Transverse colon (tissue), 4 donors: ENCODE measurements around the gene UROC1. TPM values are rescaled to one million over a fixed set of nuclear protein-coding genes. Genes with fewer than 3 reads are reported as not detected.

Experiments
- DNase-seq: peaks from one replicate; pipeline ENCODE4 v3.0.0-alpha.2; 2019
- H3K27ac ChIP-seq, 4 donors: fragments of 200-600 bp; sonication (generic); 2 replicates each; pipeline ENCODE4 v1.5.1; 2016 to 2018; ENCODE audit warnings: inconsistent platforms in 4 of 4
- H3K27me3 ChIP-seq: fragments of 200-600 bp; sonication (generic); 2 replicates; pipeline ENCODE4 v1.5.1; 2017; ENCODE audit warnings: inconsistent platforms
- H3K36me3 ChIP-seq, 4 donors: fragments of 200-600 bp; sonication (generic); 2 replicates each; pipeline ENCODE4 v1.5.1; 2017 to 2019; ENCODE audit warnings: inconsistent platforms in 4 of 4
- H3K4me1 ChIP-seq, 4 donors: fragments of 200-600 bp; sonication (generic); 2 replicates each; pipeline ENCODE4 v1.5.1; 2017 to 2020; ENCODE audit warnings: inconsistent platforms in 4 of 4
- H3K4me3 ChIP-seq, 4 donors: fragments of 200-600 bp; sonication (generic); 1 replicate in 1 of 4; 2 replicates in 3 of 4; pipeline versions ENCODE4 v1.5.1 to v1.6.1; 2017 to 2019; ENCODE audit warnings: inconsistent platforms in 4 of 4
- H3K9me3 ChIP-seq, 2 donors: fragments of 200-600 bp; sonication (generic); 2 replicates each; pipeline ENCODE4 v1.5.1; 2017 to 2019; ENCODE audit warnings: inconsistent platforms in 2 of 2
- CTCF ChIP-seq, 5 experiments: fragments of 200-600 bp in 3 of 5; fragments of 450-650 bp in 2 of 5; sonication (generic) in 3 of 5; IDR thresholded peaks; 1 replicate in 2 of 5; 2 replicates in 3 of 5; pipeline ENCODE4 v1.5.1; 2016 to 2017; ENCODE audit warnings: antibody characterized with exemption in 5 of 5, inconsistent platforms in 3 of 5, mild to moderate bottlenecking in 2 of 5, moderate library complexity in 1 of 5
- EP300 ChIP-seq: sonication (generic); formaldehyde crosslinking; IDR thresholded peaks from one replicate; pipeline ENCODE4 v1.6.1; 2017; ENCODE audit warnings: antibody characterized with exemption, low read depth
- POLR2A ChIP-seq: fragments of 450-650 bp; IDR thresholded peaks from one replicate; pipeline ENCODE4 v1.6.1; 2016; ENCODE audit warnings: antibody characterized with exemption, mild to moderate bottlenecking, moderate library complexity
- POLR2AphosphoS5 ChIP-seq, 3 donors: sonication (generic); formaldehyde crosslinking; IDR thresholded peaks; one replicate each; pipeline ENCODE4 v1.6.1; 2016; ENCODE audit warnings: antibody characterized with exemption in 3 of 3
- WGBS, 2 donors: methylation state at CpG; one replicate each; pipeline ENCODE4 v1.1.5; 2018; ENCODE audit warnings: low coverage in 1 of 2; 5-methylcytosine and 5-hydroxymethylcytosine counted together
- in situ Hi-C, 4 donors: fragments of 200-750 bp; cut with MboI; loops; one replicate each; pipeline versions ENCODE4 v1.15.0 to v1.15.1; 2017; ENCODE audit warnings: low sequenced_read_pairs in 3 of 4, low pct_ligation_motif_present in 1 of 4, low pct_unique_long_range_greater_than_20kb in 1 of 4
- intact Hi-C: fragments of 100-400 bp; cut with DNase I; formaldehyde crosslinking; loops from one replicate; pipeline ENCODE4 v1.15.1; 2023; ENCODE audit warnings: low total_unique reads
- total RNA-seq, 4 donors: library from RNA; depleted of rRNA; stranded (reverse); fragments of >200 nt; gene quantifications; one replicate each; pipeline ENCODE4 v1.1.0, GENCODE V29; 2016

The UROC1 gene
- total RNA-seq, 4 donors from 2014 or later = not detected

GRCh38 chr3:126487151-126487771 is 30.3 kb downstream of the UROC1 start:
- intact Hi-C loops = no loop called here
- no peak for DNase-seq
- no peak overlapping the region for H3K4me3 ChIP-seq
- in situ Hi-C loops = no loop called here
- H3K36me3 ChIP-seq = no peaks in the 10 kb centered on the region
- 64% methylated on average over 17 of the region's 17 CpGs; no CpG with 5 or more reads in 1 of the 2 donors for WGBS, 2 donors
- H3K27ac ChIP-seq = no peak overlapping the region
- H3K27me3 ChIP-seq = no peaks in the 10 kb centered on the region
- TF ChIP-seq CTCF (IDR thresholded peaks at IDR 0.05) (no peak), POLR2A (no peak), POLR2AphosphoS5 (IDR thresholded peaks at IDR 0.05) (no peak), EP300 (no peak)
- no peaks in the 10 kb centered on the region for H3K9me3 ChIP-seq
- no peaks in the 10 kb centered on the region for H3K4me1 ChIP-seq

DNA sequence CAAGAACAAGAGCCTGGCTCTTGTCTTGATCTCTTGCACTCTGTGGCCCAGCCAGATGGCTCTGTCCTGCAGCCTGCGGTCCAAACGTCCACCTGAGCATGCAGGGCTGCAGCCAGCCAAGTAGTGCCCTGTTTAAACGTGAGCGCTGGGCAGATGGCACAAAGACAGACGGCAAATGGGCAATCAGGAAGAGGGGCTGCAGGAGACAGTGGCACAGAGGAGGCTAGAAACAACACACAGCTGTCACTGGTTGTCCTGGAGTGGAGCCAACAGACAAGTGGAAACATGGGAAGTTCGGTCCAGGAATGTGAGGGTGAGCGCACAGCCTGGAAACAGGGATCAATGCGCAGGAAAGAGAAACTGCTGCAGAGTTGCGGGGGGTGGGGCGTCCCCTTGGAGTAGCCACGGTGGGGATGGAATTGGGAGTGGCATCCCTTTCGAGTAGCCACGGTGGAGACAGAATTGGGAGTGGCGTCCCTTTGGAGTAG is 31.2 kb downstream of the UROC1 start:
- no peaks in the 10 kb centered on the region for H3K9me3 ChIP-seq
- in situ Hi-C loops = no loop called here
- no peaks in the 10 kb centered on the region for H3K27me3 ChIP-seq
- TF ChIP-seq POLR2A (no peak), CTCF (IDR thresholded peaks at IDR 0.05) (no peak), POLR2AphosphoS5 (IDR thresholded peaks at IDR 0.05) (no peak), EP300 (no peak)
- H3K36me3 ChIP-seq = no peaks in the 10 kb centered on the region
- intact Hi-C loops = no loop called here
- H3K27ac ChIP-seq = no peak overlapping the region
- no peak overlapping the region for H3K4me3 ChIP-seq
- no peak for DNase-seq
- no peaks in the 10 kb centered on the region for H3K4me1 ChIP-seq
- WGBS, 2 donors = 72% methylated on average over 14 of the region's 14 CpGs; no CpG with 5 or more reads in 1 of the 2 donors

- in situ Hi-C loops = no loop called here
- DNase-seq = no peak
- WGBS, 2 donors = 80 to 96% methylated on average over 1 to 9 of the region's 9 CpGs
Measured at GRCh38 chr3:126485956-126486355, 31.6 kb downstream of the UROC1 start.

More at GRCh38 chr3:126485956-126486355, 31.6 kb downstream of the UROC1 start:
- intact Hi-C loops = no loop called here
- no peaks in the 10 kb centered on the region for H3K27me3 ChIP-seq
- H3K9me3 ChIP-seq = no peaks in the 10 kb centered on the region
- no peak overlapping the region for H3K27ac ChIP-seq
- no peak overlapping the region for H3K4me3 ChIP-seq
- H3K36me3 ChIP-seq = no peaks in the 10 kb centered on the region
- TF ChIP-seq POLR2A (no peak), POLR2AphosphoS5 (IDR thresholded peaks at IDR 0.05) (no peak), EP300 (no peak), CTCF (IDR thresholded peaks at IDR 0.05) (no peak)
- no peaks in the 10 kb centered on the region for H3K4me1 ChIP-seq
